Neural progenitor cell (in vitro differentiated cells): ENCODE data around the gene SPATA12. TPM values are rescaled to one million over a fixed set of nuclear protein-coding genes. Genes with fewer than 3 reads are reported as not detected.
A peak's percentile ranks its signal among the peaks of the same experiment; 100 is the strongest.

ENCODE experiments used
- DNase-seq: peaks from one replicate; pipeline ENCODE4 v3.0.0-alpha.2; 2016; ENCODE audit warnings: low spot score
- H2AFZ ChIP-seq: fragments of 200-600 bp; sonication (generic); replicated peaks from 2 replicates; pipeline ENCODE4 v1.6.1; 2016; ENCODE audit warnings: antibody characterized with exemption
- H3F3A ChIP-seq: fragments of 200-600 bp; sonication (generic); 2 replicates; pipeline ENCODE4 v1.6.1; 2016; ENCODE audit warnings: antibody characterized with exemption, low read depth
- H3K27ac ChIP-seq: fragments of 200-600 bp; sonication (generic); 2 replicates; pipeline ENCODE4 v1.5.1; 2016; ENCODE audit warnings: mild to moderate bottlenecking
- H3K27me3 ChIP-seq: fragments of 200-600 bp; sonication (generic); 2 replicates; pipeline ENCODE4 v1.6.1; 2016; ENCODE audit warnings: mild to moderate bottlenecking, moderate library complexity
- H3K36me3 ChIP-seq: fragments of 200-600 bp; sonication (generic); 2 replicates; pipeline ENCODE4 v1.5.1; 2016
- H3K4me1 ChIP-seq: fragments of 200-600 bp; sonication (generic); 2 replicates; pipeline ENCODE4 v1.6.1; 2016; ENCODE audit warnings: mixed run types
- H3K4me2 ChIP-seq: fragments of 200-600 bp; sonication (generic); 2 replicates; pipeline ENCODE4 v1.6.1; 2016
- H3K4me3 ChIP-seq: fragments of 200-600 bp; sonication (generic); 2 replicates; pipeline ENCODE4 v1.5.1; 2016
- H3K79me2 ChIP-seq: fragments of 200-600 bp; sonication (generic); 2 replicates; pipeline ENCODE4 v1.6.1; 2016; ENCODE audit warnings: low read depth
- H3K9ac ChIP-seq: fragments of 200-600 bp; sonication (generic); 2 replicates; pipeline ENCODE4 v1.6.1; 2016
- H3K9me3 ChIP-seq: fragments of 200-600 bp; sonication (generic); 2 replicates; pipeline ENCODE4 v1.5.1; 2016; ENCODE audit warnings: low read depth
- H4K20me1 ChIP-seq: fragments of 200-600 bp; sonication (generic); 2 replicates; pipeline ENCODE4 v1.6.1; 2016; ENCODE audit warnings: low read depth
- H3K27ac Mint-ChIP-seq: 3 replicates; pipeline ENCODE4 v1.8.0; 2021; ENCODE audit warnings: mixed read lengths
- H3K27me3 Mint-ChIP-seq: 2 replicates; pipeline ENCODE4 v1.8.0; 2022; ENCODE audit warnings: low read depth, mild to moderate bottlenecking, inconsistent platforms, moderate library complexity, mixed read lengths; ENCODE audit not compliant: insufficient read depth
- H3K36me3 Mint-ChIP-seq: 3 replicates; pipeline ENCODE4 v1.8.0; 2021; ENCODE audit warnings: mixed read lengths
- H3K4me1 Mint-ChIP-seq: 3 replicates; pipeline ENCODE4 v1.8.0; 2021; ENCODE audit warnings: mixed read lengths
- H3K4me3 Mint-ChIP-seq: 3 replicates; pipeline ENCODE4 v1.8.0; 2021; ENCODE audit warnings: mild to moderate bottlenecking, moderate library complexity, mixed read lengths
- H3K9me3 Mint-ChIP-seq: 3 replicates; pipeline ENCODE4 v1.8.0; 2020; ENCODE audit warnings: mixed read lengths
- CTCF ChIP-seq: fragments of 200-600 bp; sonication (generic); IDR thresholded peaks from 2 replicates; pipeline ENCODE4 v1.5.1; 2017; ENCODE audit warnings: antibody characterized with exemption, mild to moderate bottlenecking
- EZH2 ChIP-seq: fragments of 200-600 bp; sonication (generic); IDR thresholded peaks from 2 replicates; pipeline ENCODE4 v1.6.1; 2017; ENCODE audit warnings: antibody characterized with exemption, mild to moderate bottlenecking, moderate library complexity
- EZH2phosphoT487 ChIP-seq: fragments of 200-600 bp; sonication (generic); IDR thresholded peaks from 2 replicates; pipeline ENCODE4 v1.6.1; 2017; ENCODE audit warnings: antibody characterized with exemption
- total RNA-seq: library from RNA; depleted of rRNA; stranded (reverse); fragments of >200 nt; gene quantifications from 2 replicates; pipeline ENCODE4 v1.2.3, GENCODE V29; 2015; ENCODE audit warnings: low replicate concordance

The SPATA12 gene
- total RNA-seq, 1 donor from 2014 or later: 0.17 TPM

- Histone ChIP-seq H3K27ac (no peak overlapping the region), H3K4me3 (no peak overlapping the region), H3K9ac (no peak overlapping the region), H3K79me2 (no peaks in the 10 kb centered on the region), H3K4me2 (no peak overlapping the region), H3F3A (no peaks in the 10 kb centered on the region), H3K9me3 (no peaks in the 10 kb centered on the region), H4K20me1 (no peaks in the 10 kb centered on the region), H3K27me3 (no peaks in the 10 kb centered on the region), H2AFZ (no peak overlapping the region), H3K36me3 (no peaks in the 10 kb centered on the region), H3K4me1 (no peaks in the 10 kb centered on the region)
- Mint-ChIP-seq H3K27ac (peak overlapping the region; percentile 69), H3K9me3 (no peaks in the 10 kb centered on the region), H3K4me1 (no peaks in the 10 kb centered on the region), H3K4me3 (no peak overlapping the region), H3K36me3 (peaks cover 1% of the 10 kb centered on the region), H3K27me3 (no peaks in the 10 kb centered on the region)
- TF ChIP-seq EZH2: no peak
- TF ChIP-seq CTCF: no peak
- no peak for TF ChIP-seq EZH2phosphoT487
- no peak for DNase-seq
Observed at GRCh38 chr3:57041674-57042073, 18.8 kb upstream of the SPATA12 start.

GRCh38 chr3:57043518-57043917 lies 16.9 kb upstream of the SPATA12 start:
- DNase-seq: no peak
- H3K27me3 Mint-ChIP-seq: no peaks in the 10 kb centered on the region
- Histone ChIP-seq H3K4me2 (no peak overlapping the region), H4K20me1 (no peaks in the 10 kb centered on the region), H3K4me1 (no peaks in the 10 kb centered on the region), H3K27ac (no peak overlapping the region), H3K36me3 (no peaks in the 10 kb centered on the region), H3K9me3 (no peaks in the 10 kb centered on the region), H2AFZ (no peak overlapping the region), H3K9ac (no peak overlapping the region), H3F3A (no peaks in the 10 kb centered on the region), H3K79me2 (no peaks in the 10 kb centered on the region), H3K4me3 (no peak overlapping the region), H3K27me3 (no peaks in the 10 kb centered on the region)
- H3K4me3 Mint-ChIP-seq: no peak overlapping the region
- H3K9me3 Mint-ChIP-seq: no peaks in the 10 kb centered on the region
- no peak for TF ChIP-seq CTCF
- TF ChIP-seq EZH2: no peak
- no peak for TF ChIP-seq EZH2phosphoT487
- peaks cover 1% of the 10 kb centered on the region for H3K36me3 Mint-ChIP-seq
- no peak overlapping the region for H3K27ac Mint-ChIP-seq
- peaks cover 2% of the 10 kb centered on the region for H3K4me1 Mint-ChIP-seq

- DNase-seq: no peak
- Mint-ChIP-seq H3K4me3 (no peak overlapping the region), H3K27ac (no peak overlapping the region), H3K9me3 (no peaks in the 10 kb centered on the region), H3K36me3 (peaks cover 1% of the 10 kb centered on the region), H3K27me3 (no peaks in the 10 kb centered on the region), H3K4me1 (peaks cover 2% of the 10 kb centered on the region)
- H4K20me1 ChIP-seq: no peaks in the 10 kb centered on the region
- TF ChIP-seq EZH2 (no peak), EZH2phosphoT487 (no peak), CTCF (no peak)
- no peak overlapping the region for H3K27ac ChIP-seq
- H3K36me3 ChIP-seq: no peaks in the 10 kb centered on the region
- no peaks in the 10 kb centered on the region for H3F3A ChIP-seq
- H3K4me1 ChIP-seq: no peaks in the 10 kb centered on the region
- H3K4me3 ChIP-seq: no peak overlapping the region
- no peak overlapping the region for H3K4me2 ChIP-seq
- H2AFZ ChIP-seq: no peak overlapping the region
- no peaks in the 10 kb centered on the region for H3K27me3 ChIP-seq
- H3K79me2 ChIP-seq: no peaks in the 10 kb centered on the region
- H3K9ac ChIP-seq: no peak overlapping the region
- no peaks in the 10 kb centered on the region for H3K9me3 ChIP-seq
Observed at GRCh38 chr3:57046101-57046765, 14.2 kb upstream of the SPATA12 start.
